ENCODE measurements around the gene SLC29A3. TPM values are rescaled to one million over a fixed set of nuclear protein-coding genes. Genes with fewer than 3 reads are reported as not detected.
"Not testable (repeated sequence)": the region's sequence is repeated elsewhere in the genome, so short reads cannot be mapped to it uniquely, and the experiment has no call there.

The SLC29A3 gene
- total RNA-seq, 1 donor from 2014 or later = 0.53 TPM

DNA sequence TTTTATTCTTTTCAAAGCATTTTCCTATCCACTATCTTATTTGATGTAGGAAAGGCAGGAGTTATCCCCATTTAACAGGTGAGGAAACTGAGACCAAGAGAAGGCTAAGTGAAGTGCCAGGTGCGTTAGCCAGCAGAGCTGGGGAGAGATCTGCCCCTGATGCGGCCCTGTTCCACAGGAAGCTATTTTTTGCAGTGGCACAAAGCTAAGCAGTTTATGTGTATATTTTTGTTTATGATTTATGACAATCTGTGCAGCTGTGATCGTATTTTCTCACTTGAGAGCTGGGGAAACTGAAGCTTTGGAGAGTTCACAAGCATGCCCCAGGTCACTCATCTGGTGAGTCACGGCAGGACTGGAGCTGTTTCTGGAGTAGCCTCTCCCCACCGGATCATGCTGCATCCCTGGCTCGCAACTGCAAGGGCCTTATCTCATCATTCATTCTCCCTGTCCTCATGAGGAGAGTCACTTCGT is 38.8 kb downstream of the SLC29A3 start:
- TF ChIP-seq, protein P1, sequence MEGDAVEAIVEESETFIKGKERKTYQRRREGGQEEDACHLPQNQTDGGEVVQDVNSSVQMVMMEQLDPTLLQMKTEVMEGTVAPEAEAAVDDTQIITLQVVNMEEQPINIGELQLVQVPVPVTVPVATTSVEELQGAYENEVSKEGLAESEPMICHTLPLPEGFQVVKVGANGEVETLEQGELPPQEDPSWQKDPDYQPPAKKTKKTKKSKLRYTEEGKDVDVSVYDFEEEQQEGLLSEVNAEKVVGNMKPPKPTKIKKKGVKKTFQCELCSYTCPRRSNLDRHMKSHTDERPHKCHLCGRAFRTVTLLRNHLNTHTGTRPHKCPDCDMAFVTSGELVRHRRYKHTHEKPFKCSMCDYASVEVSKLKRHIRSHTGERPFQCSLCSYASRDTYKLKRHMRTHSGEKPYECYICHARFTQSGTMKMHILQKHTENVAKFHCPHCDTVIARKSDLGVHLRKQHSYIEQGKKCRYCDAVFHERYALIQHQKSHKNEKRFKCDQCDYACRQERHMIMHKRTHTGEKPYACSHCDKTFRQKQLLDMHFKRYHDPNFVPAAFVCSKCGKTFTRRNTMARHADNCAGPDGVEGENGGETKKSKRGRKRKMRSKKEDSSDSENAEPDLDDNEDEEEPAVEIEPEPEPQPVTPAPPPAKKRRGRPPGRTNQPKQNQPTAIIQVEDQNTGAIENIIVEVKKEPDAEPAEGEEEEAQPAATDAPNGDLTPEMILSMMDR (IDR thresholded peaks at IDR 0.05; ENCODE audit: insufficient read depth, low read length, severe bottlenecking) = no peak
- no peaks in the 10 kb centered on the region for H3K36me3 ChIP-seq (ENCODE audit: control insufficient read depth, insufficient read depth, low read length)
- no peak for DNase-seq (ENCODE audit: low read depth)
- no peaks in the 10 kb centered on the region for H3K27me3 ChIP-seq (ENCODE audit: control insufficient read depth, insufficient read depth, low read length)
- no peak overlapping the region for H3K4me3 ChIP-seq (ENCODE audit: low read depth, low read length)
- no peak for FAIRE-seq

DNA sequence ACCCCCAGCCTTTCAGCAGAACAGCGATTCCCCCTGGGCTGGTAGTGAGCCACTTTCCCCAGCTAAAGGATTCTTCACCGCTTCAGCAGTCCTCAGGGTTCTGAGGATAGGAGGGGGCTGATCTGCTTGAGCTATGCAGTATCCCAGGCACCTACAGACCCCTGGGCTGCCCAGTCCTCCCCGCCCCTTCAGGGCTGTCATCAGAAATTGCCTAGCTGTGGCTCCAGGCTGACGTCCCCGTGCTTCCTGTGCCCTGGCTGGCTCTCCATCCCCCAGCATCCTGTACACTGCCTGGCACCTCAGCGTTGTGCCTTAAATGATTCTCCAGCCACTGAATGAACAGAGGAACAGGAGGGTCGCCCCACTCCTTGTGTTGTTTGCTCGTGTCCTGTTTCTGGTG is 39.2 kb downstream of the SLC29A3 start:
- TF ChIP-seq, protein P1 (IDR thresholded peaks at IDR 0.05; ENCODE audit: insufficient read depth, low read length, severe bottlenecking) = no peak
- FAIRE-seq = no peak
- no peak overlapping the region for H3K4me3 ChIP-seq (ENCODE audit: low read depth, low read length)
- H3K36me3 ChIP-seq (ENCODE audit: control insufficient read depth, insufficient read depth, low read length) = no peaks in the 10 kb centered on the region
- H3K27me3 ChIP-seq (ENCODE audit: control insufficient read depth, insufficient read depth, low read length) = no peaks in the 10 kb centered on the region
- DNase-seq (ENCODE audit: low read depth) = no peak

GRCh38 chr10:71358906-71359305 is 39.8 kb downstream of the SLC29A3 start:
- not testable (repeated sequence) for H3K4me3 ChIP-seq (ENCODE audit: low read depth, low read length); DNase-seq (ENCODE audit: low read depth); H3K27me3 ChIP-seq (ENCODE audit: control insufficient read depth, insufficient read depth, low read length); FAIRE-seq; H3K36me3 ChIP-seq (ENCODE audit: control insufficient read depth, insufficient read depth, low read length)

- FAIRE-seq (no peak), DNase-seq (ENCODE audit: low read depth) (no peak)
- no peaks in the 10 kb centered on the region for H3K36me3 ChIP-seq (ENCODE audit: control insufficient read depth, insufficient read depth, low read length)
- no peak overlapping the region for H3K4me3 ChIP-seq (ENCODE audit: low read depth, low read length)
- TF ChIP-seq, protein P1 (IDR thresholded peaks at IDR 0.05; ENCODE audit: insufficient read depth, low read length, severe bottlenecking) = no peak
- no peaks in the 10 kb centered on the region for H3K27me3 ChIP-seq (ENCODE audit: control insufficient read depth, insufficient read depth, low read length)
Observed at GRCh38 chr10:71359364-71360046, 40.4 kb downstream of the SLC29A3 start.

- no peaks in the 10 kb centered on the region for H3K36me3 ChIP-seq (ENCODE audit: control insufficient read depth, insufficient read depth, low read length)
- H3K27me3 ChIP-seq (ENCODE audit: control insufficient read depth, insufficient read depth, low read length) = no peaks in the 10 kb centered on the region
- FAIRE-seq = no peak
- TF ChIP-seq, protein P1 (IDR thresholded peaks at IDR 0.05; ENCODE audit: insufficient read depth, low read length, severe bottlenecking) = no peak
- no peak for DNase-seq (ENCODE audit: low read depth)
- H3K4me3 ChIP-seq (ENCODE audit: low read depth, low read length) = no peak overlapping the region
Observed at GRCh38 chr10:71360735-71361134, 41.7 kb downstream of the SLC29A3 start.

- no peaks in the 10 kb centered on the region for H3K27me3 ChIP-seq (ENCODE audit: control insufficient read depth, insufficient read depth, low read length)
- no peak overlapping the region for H3K4me3 ChIP-seq (ENCODE audit: low read depth, low read length)
- no peaks in the 10 kb centered on the region for H3K36me3 ChIP-seq (ENCODE audit: control insufficient read depth, insufficient read depth, low read length)
- TF ChIP-seq, protein P1 (IDR thresholded peaks at IDR 0.05; ENCODE audit: insufficient read depth, low read length, severe bottlenecking) = no peak
- FAIRE-seq (no peak), DNase-seq (ENCODE audit: low read depth) (no peak)
Observed at GRCh38 chr10:71361581-71361980, 42.5 kb downstream of the SLC29A3 start.
